Astrocyte of the spinal cord (primary cell): ENCODE results near the gene FAM83D.

Source experiments
- DNase-seq: peaks from one replicate; pipeline ENCODE4 v3.0.0; 2011; ENCODE audit warnings: low read depth, low spot score
- H3K4me3 ChIP-seq: 2 replicates; pipeline ENCODE4 v1.5.1; 2011; ENCODE audit warnings: low read depth, mild to moderate bottlenecking, low read length, moderate library complexity
- CTCF ChIP-seq: IDR thresholded peaks from 2 replicates; pipeline ENCODE4 v1.5.1; 2012; ENCODE audit warnings: low read depth, mild to moderate bottlenecking, low read length, inconsistent platforms
- in situ Hi-C: cut with HindIII; loops from 2 replicates; pipeline ENCODE4 v1.10.0; 2017; ENCODE audit warnings: low sequenced_read_pairs

The FAM83D gene

GRCh38 chr20:38905375-38905774 is 20.8 kb upstream of the FAM83D start:
- DNase-seq: no peak
- in situ Hi-C loops: no loop called here
- H3K4me3 ChIP-seq: no peak overlapping the region
- TF ChIP-seq CTCF: no peak

GRCh38 chr20:38907918-38908677 is 18.1 kb upstream of the FAM83D start:
- no peak for DNase-seq
- no peak overlapping the region for H3K4me3 ChIP-seq
- in situ Hi-C loops: no loop called here
- no peak for TF ChIP-seq CTCF

- no peak overlapping the region for H3K4me3 ChIP-seq
- in situ Hi-C loops: no loop called here
- no peak for TF ChIP-seq CTCF
- no peak for DNase-seq
Measured at GRCh38 chr20:38915355-38915754, 10.9 kb upstream of the FAM83D start.

GRCh38 chr20:38917657-38918056 is 8.6 kb upstream of the FAM83D start:
- in situ Hi-C loops: no loop called here
- no peak for TF ChIP-seq CTCF
- no peak for DNase-seq
- no peak overlapping the region for H3K4me3 ChIP-seq

- in situ Hi-C loops: no loop called here
- no peak for DNase-seq
- H3K4me3 ChIP-seq: no peak overlapping the region
- no peak for TF ChIP-seq CTCF
Measured at GRCh38 chr20:38918172-38918571, 8.0 kb upstream of the FAM83D start.

- H3K4me3 ChIP-seq: no peak overlapping the region
- no peak for DNase-seq
- no peak for TF ChIP-seq CTCF
- in situ Hi-C loops: no loop called here
Measured at GRCh38 chr20:38919683-38920082, 6.5 kb upstream of the FAM83D start.
